IPS-18c (cell line): ENCODE results near the gene GABRB1.

Experiments
- H3K4me3 ChIP-seq: 2 replicates; pipeline ENCODE4 v1.7.0; 2013; ENCODE audit warnings: low read depth, mild to moderate bottlenecking, low read length, moderate library complexity; ENCODE audit not compliant: insufficient read depth
- H3K9me3 ChIP-seq: one replicate; pipeline ENCODE4 v1.6.1; 2013; ENCODE audit warnings: mild to moderate bottlenecking, low read length, moderate library complexity; ENCODE audit not compliant: control insufficient read depth, insufficient read depth

GABRB1 gene

GRCh38 chr4:47032405-47033106, 1.2 kb downstream of the GABRB1 start:
- Histone ChIP-seq H3K4me3 (peak overlapping the region; percentile 71), H3K9me3 (no peaks in the 10 kb centered on the region)

DNA sequence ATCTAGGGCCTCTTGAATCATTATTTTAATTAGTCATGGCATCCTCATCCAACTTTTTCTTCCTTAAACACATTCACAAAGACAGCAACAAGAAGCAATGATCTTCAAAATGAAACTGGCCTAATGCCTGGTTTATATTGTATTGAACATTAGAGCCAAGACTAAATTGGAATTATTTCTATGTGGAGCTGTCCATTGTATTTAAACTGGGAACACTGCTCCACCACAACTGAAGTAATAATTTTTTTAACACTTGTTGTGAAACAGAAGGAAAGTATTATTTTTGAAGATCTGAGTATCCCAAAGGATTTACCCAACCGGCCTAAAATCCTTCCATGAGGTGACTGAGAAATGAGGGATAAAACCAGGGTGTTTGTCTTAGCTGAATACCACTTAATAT, 6.9 kb downstream of the GABRB1 start:
- H3K4me3 ChIP-seq = no peak overlapping the region
- no peaks in the 10 kb centered on the region for H3K9me3 ChIP-seq

DNA sequence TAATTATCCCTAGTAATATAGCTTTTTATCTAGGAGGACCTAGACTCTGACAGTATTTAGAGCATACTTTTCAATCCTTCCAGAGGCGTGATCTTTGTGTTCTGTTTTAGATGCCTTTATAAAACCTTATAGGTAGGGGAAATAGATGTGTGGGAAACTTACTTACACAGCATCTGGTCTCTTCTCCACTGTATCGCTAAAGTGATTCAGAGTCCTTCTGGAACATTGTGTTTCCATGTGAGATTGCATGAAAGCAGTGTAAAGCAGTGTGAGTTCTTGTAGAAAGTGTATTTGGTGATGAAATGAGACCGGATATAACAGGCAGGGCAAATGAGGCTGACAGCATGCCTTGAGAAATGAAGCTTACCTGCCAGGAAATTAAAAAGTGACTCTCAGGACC, 9.5 kb downstream of the GABRB1 start:
- Histone ChIP-seq H3K4me3 (no peak overlapping the region), H3K9me3 (no peaks in the 10 kb centered on the region)

DNA sequence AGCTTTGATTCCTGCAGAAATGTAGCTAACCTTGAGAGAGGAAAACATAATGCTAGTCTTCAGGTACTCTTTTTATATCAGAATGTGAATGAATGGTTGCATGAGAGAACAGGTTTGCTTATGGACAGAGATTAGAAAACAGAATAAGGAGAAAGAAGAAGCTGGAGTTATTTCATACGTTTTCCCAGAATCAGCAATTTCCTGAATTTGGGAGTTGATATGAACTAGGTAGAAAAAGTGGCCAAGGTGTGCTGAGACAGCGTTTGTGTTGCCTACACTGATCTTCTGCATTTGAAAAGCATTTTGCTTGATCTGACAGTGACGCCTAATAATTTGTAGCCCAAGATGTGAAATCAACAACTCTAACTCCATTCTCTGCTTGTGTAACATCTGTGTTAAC, 12.5 kb downstream of the GABRB1 start:
- Histone ChIP-seq H3K4me3 (no peak overlapping the region), H3K9me3 (no peaks in the 10 kb centered on the region)

GRCh38 chr4:47045261-47045660, 13.9 kb downstream of the GABRB1 start:
- no peaks in the 10 kb centered on the region for H3K9me3 ChIP-seq
- H3K4me3 ChIP-seq = no peak overlapping the region

DNA sequence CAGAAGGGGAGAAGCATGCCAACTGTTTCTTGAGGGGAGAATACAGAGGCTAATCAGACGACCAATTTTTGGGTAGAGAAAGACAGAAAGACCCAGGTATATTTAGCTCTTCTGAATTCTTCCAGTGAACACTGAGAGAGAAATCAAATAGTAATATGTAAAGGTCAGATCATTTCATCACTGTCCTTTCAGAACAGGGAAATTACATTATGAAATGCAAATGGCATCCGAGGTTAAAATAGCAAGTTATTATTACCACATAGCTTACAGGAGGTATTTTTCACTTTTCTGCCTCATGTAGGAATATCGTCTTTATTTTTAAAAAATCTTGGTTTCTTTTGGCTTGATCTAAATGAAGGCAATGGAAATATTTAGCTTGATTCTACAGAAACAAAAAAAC, 18.0 kb downstream of the GABRB1 start:
- H3K4me3 ChIP-seq = no peak overlapping the region
- no peaks in the 10 kb centered on the region for H3K9me3 ChIP-seq

- no peaks in the 10 kb centered on the region for H3K9me3 ChIP-seq
- no peak overlapping the region for H3K4me3 ChIP-seq
Measured at GRCh38 chr4:47050761-47051725, 19.7 kb downstream of the GABRB1 start.

DNA sequence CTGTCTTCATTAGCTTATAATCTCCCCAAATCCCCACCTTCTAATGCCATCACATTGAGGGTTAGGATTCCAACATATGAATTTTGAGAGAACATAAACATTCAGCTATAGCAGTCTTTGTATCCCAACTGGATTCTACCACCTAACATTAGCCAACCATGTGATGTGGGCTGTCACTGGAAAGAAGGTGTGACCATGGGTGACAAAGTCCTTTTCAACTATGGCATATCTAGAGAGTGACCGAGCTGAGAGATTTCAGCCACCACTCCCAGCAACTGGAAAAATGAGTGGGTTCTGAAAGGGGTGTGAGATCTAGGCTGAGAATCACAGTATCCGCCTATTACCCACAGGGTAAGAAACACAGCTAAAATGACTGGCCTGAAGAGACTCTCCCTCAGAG, 22.1 kb downstream of the GABRB1 start:
- no peak overlapping the region for H3K4me3 ChIP-seq

DNA sequence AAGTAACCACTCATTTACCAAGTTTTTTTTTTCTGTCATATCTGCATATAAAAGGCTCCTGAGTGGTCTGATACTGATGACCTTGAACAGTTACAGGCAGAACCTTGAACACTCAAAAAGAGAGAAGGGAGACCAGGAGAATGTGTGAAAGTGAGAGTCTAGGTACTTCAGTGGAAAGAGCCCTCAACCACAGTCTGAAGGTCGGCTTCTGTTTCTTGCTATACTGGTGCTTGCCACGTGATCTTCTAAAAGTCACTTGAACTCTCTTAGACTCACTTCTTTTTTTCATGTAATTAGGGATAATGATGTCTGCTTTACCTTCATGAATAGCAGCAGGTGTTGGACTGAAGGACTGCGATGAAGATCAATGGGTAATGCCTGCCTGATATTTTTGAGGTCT, 22.8 kb downstream of the GABRB1 start:
- H3K4me3 ChIP-seq = no peak overlapping the region
- no peaks in the 10 kb centered on the region for H3K9me3 ChIP-seq

More for the DNA sequence above, 22.1 kb downstream of the GABRB1 start:
- H3K9me3 ChIP-seq = no peaks in the 10 kb centered on the region

GRCh38 chr4:47057991-47058390, 26.6 kb downstream of the GABRB1 start:
- H3K9me3 ChIP-seq = no peaks in the 10 kb centered on the region
- no peak overlapping the region for H3K4me3 ChIP-seq

DNA sequence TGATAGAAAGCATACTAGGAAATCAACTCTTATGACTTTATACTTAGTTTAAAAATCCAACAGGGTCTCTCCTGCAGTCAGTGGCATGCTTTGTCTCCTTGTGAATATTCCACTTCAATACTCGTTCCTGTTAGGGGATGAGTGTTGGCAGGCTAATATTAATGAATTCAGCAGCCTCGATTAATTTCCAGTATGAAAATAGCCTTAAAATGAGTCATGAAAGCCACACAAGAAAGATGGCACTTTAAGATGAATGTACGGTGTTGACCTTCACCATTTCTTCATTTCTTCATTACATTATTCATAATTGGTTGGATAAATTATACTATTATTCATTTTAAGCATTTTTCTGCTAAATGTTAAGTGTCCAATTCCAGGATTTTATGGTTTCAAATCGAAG, 29.2 kb downstream of the GABRB1 start:
- Histone ChIP-seq H3K4me3 (no peak overlapping the region), H3K9me3 (no peaks in the 10 kb centered on the region)

- H3K9me3 ChIP-seq = no peaks in the 10 kb centered on the region
- no peak overlapping the region for H3K4me3 ChIP-seq
Measured at GRCh38 chr4:47061435-47061834, 30.1 kb downstream of the GABRB1 start.

- Histone ChIP-seq H3K9me3 (no peaks in the 10 kb centered on the region), H3K4me3 (no peak overlapping the region)
Measured at GRCh38 chr4:47065051-47065481, 33.7 kb downstream of the GABRB1 start.

GRCh38 chr4:47068986-47069385, 37.6 kb downstream of the GABRB1 start:
- Histone ChIP-seq H3K9me3 (no peaks in the 10 kb centered on the region), H3K4me3 (no peak overlapping the region)

GRCh38 chr4:47071901-47072341, 40.6 kb downstream of the GABRB1 start:
- H3K4me3 ChIP-seq = no peak overlapping the region
- H3K9me3 ChIP-seq = no peaks in the 10 kb centered on the region

DNA sequence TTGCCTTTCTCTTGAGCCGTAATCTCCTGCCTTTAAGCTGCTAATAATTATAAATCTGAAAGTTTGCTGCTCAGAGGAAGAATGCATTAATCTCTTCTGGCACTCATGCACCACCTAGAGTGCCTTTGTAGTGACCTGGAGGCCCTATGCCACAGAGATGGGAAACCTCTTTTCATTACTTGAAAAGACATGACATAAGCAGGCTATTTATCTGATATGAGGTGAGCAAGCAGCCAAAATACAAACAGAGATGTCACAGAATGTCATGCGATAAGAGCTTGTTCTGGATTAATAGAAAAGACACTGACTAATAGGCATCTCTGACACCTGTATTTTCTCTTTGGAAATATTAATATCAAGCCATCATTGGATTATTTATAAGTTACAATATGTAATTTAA, 42.3 kb downstream of the GABRB1 start:
- Histone ChIP-seq H3K9me3 (no peaks in the 10 kb centered on the region), H3K4me3 (no peak overlapping the region)

DNA sequence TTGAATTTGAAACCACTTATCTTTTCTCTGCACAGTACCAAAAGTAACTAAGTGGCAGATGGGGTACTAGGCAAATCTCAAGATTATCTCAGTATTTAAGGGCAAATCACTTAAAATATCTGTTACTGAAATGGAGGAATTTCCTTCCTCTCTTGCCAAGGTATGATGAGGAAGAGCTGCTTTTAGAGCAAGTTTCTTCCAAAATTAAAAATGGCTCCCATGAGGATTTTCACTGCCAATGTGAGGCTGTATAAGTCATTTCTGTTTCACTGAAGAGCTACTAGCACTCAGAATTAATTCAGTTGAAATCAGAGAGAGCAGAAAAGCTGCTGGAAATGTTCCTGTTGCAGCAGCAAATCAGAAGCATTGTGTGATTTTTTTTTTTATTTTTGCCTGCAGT, 43.4 kb downstream of the GABRB1 start:
- Histone ChIP-seq H3K4me3 (no peak overlapping the region), H3K9me3 (no peaks in the 10 kb centered on the region)

DNA sequence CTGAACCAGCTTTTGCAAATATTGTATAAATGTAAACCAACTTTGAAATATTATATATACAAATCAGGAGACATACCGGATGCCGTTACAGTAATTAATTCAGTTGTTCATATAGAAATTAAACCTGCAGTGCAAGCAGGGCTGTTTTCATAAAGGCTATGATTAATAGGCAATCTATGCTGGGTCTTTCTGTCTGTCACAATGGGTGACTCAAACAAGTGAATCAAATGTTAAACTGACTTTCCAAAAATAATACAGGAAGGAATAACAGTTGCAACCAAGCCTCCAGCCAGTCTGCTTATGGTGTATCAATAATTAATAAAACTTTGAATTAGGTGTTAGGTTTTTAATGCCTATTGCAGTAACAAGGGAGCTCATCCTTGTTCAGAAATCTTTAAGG, 43.9 kb downstream of the GABRB1 start:
- no peaks in the 10 kb centered on the region for H3K9me3 ChIP-seq
- H3K4me3 ChIP-seq = no peak overlapping the region
